ENCODE data around the gene NKD1.

NKD1 gene

DNA sequence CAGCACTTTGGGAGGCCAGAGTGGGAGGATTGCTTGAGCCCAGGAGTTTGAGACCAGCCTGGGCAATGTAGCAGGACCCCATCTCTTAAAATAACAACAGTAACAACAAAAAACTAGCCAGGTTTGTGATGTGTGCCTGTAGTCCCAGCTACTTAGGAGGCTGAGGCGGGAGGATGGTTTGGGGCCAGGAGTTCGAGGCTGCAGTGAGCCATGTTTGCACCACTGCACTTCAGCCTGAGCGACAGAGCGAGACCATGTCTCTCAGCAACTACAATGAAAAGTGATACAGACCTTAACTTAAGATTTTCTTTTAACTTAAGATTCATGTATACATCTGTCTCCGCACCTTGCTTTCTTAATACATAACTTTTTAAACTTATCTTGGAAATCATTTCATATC is 17.2 kb downstream of the NKD1 start:
- no peak overlapping the region for H3K4me3 ChIP-seq (ENCODE audit: low read length)
- TF ChIP-seq, protein P1, sequence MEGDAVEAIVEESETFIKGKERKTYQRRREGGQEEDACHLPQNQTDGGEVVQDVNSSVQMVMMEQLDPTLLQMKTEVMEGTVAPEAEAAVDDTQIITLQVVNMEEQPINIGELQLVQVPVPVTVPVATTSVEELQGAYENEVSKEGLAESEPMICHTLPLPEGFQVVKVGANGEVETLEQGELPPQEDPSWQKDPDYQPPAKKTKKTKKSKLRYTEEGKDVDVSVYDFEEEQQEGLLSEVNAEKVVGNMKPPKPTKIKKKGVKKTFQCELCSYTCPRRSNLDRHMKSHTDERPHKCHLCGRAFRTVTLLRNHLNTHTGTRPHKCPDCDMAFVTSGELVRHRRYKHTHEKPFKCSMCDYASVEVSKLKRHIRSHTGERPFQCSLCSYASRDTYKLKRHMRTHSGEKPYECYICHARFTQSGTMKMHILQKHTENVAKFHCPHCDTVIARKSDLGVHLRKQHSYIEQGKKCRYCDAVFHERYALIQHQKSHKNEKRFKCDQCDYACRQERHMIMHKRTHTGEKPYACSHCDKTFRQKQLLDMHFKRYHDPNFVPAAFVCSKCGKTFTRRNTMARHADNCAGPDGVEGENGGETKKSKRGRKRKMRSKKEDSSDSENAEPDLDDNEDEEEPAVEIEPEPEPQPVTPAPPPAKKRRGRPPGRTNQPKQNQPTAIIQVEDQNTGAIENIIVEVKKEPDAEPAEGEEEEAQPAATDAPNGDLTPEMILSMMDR (IDR thresholded peaks at IDR 0.05; ENCODE audit: insufficient read depth, low read depth, low read length, missing control alignments): no peak
- DNase-seq (ENCODE audit: low read depth): no peak

DNA sequence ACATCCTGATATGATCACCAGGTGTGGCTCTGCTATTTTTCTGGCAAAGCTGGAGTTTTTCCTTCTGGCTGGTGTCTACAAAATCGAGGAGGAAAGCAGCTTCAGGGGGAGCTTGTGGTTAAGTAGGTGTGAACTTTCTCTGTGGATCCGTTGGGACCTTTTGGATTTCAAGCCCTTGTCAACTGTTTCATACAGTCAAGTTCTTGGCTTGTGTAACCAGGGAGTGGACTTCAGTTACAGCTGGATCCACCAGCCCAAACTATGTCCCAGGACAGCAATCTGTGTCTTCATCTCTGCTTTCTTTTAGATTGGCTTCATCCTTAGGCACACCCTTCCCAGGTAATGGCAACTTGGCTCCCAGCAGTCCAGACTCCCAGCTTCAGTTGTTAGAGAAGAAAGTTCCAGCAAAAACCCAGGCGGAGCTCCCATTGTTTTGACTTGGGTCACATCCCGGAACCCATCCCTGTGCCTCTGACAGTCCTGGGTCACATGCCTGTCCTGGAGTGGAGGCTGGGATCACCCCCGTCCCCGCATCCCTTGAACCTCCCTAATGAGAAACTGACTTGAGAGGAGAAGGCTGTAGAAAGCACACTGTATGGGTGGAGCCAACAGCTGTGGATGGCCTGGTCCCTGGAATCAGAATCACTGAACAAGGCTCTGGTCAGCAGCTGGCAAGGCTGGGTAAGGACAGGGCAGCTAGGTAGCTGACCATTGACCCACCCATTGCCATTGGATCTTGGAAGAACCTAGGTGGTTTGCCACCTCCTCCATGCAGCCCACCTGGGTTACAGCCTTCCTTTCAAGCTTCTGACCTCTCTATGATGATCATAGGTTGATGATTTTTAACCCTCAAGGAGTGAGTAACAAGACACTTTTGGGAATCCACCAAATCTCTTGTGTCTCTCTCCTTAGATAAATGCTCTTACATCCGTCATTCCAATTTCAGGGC is 18.1 kb downstream of the NKD1 start:
- no peak overlapping the region for H3K4me3 ChIP-seq (ENCODE audit: low read length)
- DNase-seq (ENCODE audit: low read depth): no peak
- TF ChIP-seq, protein P1 (IDR thresholded peaks at IDR 0.05; ENCODE audit: insufficient read depth, low read depth, low read length, missing control alignments): no peak

DNA sequence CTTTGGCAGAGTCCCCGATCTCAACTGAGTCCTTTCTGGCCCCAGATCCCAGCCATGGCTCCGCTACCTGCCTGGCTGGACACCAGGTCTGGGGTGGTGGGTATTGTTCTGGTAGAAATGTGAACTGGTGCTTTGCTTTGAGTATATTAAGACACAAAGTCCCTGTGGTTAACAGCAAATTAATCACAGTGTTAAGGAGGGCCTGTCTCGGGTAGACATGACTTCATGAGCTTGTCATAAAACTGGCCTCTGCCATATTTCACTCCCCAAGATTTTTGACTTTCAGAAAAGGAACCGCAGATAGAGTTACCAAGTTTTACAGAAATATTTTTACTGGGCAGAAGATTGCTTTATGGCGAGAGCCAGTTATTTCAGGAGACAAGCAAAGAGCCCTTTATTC is 19.5 kb downstream of the NKD1 start:
- DNase-seq (ENCODE audit: low read depth): no peak
- no peak overlapping the region for H3K4me3 ChIP-seq (ENCODE audit: low read length)
- TF ChIP-seq, protein P1 (IDR thresholded peaks at IDR 0.05; ENCODE audit: insufficient read depth, low read depth, low read length, missing control alignments): no peak

DNA sequence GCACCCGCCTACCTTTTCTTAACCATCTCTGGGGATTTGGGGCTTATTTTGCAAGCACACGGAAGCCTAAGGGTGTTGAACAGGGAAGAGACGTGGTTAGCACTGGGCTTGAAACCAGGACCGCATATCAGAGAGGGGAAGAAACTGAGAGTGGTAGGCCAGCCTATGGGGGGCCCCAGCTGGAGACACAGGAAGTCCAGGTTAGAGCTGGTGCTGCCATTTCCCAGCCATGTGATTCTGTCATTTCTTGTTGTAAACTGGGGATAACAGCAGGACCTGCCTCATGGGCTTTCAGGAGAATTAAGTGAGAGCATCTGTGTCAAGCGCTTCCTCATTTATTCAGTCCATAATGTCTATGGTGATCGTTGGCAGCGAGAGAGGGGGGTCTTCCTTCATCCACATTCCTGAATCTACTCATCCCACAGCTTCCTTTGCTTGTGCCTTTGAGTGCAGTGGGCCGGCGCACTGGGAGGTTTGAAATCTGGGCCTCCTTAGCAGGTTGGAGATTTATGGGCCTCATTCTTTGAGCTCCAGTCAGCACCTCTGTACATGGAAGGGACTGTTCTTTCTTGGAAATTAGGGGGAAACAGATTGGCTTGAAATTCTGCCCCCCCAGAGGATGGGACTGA is 20.1 kb downstream of the NKD1 start:
- TF ChIP-seq, protein P1 (IDR thresholded peaks at IDR 0.05; ENCODE audit: insufficient read depth, low read depth, low read length, missing control alignments): no peak
- no peak overlapping the region for H3K4me3 ChIP-seq (ENCODE audit: low read length)
- no peak for DNase-seq (ENCODE audit: low read depth)

DNA sequence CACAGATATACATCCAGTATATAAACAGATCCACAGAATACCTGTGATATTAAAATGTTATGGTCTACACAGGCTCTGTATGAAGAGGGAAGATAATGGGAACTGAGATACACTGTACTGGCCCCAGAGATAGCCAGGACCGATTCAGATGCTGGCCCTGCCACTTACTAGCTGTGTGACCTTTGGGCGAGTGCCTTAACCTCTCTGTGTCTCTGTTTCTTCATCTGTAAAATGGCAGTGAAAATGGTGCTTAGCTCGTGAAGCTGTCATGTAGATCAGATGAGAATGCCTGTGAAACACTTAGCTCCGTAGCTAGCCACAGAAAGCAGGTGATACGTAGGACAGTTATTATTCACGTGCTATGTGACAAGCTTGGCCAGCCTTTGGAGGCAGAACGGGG is 22.2 kb downstream of the NKD1 start:
- H3K4me3 ChIP-seq (ENCODE audit: low read length): no peak overlapping the region
- TF ChIP-seq, protein P1 (IDR thresholded peaks at IDR 0.05; ENCODE audit: insufficient read depth, low read depth, low read length, missing control alignments): no peak
- DNase-seq (ENCODE audit: low read depth): no peak

DNA sequence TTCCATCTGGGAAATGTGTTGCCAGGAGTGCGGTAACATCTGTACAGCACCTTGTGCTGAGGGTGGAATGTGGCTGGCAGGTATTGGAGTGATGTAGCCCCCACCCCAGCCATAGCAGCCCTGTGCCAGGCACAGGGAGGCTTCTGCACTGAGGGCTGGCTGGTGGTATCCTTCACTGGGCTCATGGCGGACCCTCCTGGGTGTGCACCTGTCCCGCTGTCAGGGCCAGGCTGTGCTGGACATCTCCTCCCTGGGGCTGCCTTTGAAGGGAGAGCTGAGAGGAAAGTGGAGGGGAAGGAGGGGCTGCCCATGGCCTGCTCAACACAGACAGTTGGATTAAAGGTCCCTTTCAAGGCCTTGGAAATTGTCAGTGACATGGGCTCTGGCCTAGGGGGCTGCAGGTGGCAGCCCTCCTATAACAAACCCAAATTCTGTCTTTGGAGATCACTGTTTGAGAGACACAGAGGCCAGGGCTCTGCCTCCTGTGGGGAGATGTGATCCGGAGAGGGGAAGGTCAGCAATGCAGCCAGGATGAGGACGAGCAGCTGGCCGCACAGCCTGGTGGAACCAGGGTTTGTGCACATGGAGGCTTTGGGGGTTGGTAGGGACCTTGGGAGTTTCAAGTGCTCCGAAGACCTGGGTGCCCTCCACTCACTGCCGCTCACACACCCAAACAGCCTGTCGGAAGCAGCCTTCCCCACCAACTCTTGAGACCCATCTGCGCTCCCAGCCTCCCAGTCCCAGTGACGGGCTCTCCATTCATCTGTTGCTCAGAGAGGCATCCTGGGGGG is 22.8 kb downstream of the NKD1 start:
- DNase-seq (ENCODE audit: low read depth): no peak
- H3K4me3 ChIP-seq (ENCODE audit: low read length): no peak overlapping the region
- TF ChIP-seq, protein P1 (IDR thresholded peaks at IDR 0.05; ENCODE audit: insufficient read depth, low read depth, low read length, missing control alignments): no peak

Measured in epithelial cell of esophagus (primary cell).